Fibroblast of the aortic adventitia (primary cell): ENCODE measurements around the gene CSF2. TPM values are rescaled to one million over a fixed set of nuclear protein-coding genes. Genes with fewer than 3 reads are reported as not detected.
"Not testable (repeated sequence)": the region's sequence is repeated elsewhere in the genome, so short reads cannot be mapped to it uniquely, and the experiment has no call there.

ENCODE experiments used
- DNase-seq: peaks from one replicate; pipeline ENCODE4 v3.0.0-alpha.2; 2010; ENCODE audit warnings: low read depth
- H3K4me3 ChIP-seq: 2 replicates; pipeline ENCODE4 v1.5.1; 2011; ENCODE audit warnings: low read depth, mild to moderate bottlenecking, control low read depth, low read length, moderate library complexity
- CTCF ChIP-seq: IDR thresholded peaks from 2 replicates; pipeline ENCODE4 v1.5.1; 2011; ENCODE audit warnings: mild to moderate bottlenecking, low read length, control low read depth, inconsistent platforms; ENCODE audit not compliant: insufficient read depth
- total RNA-seq: library from RNA; depleted of rRNA; stranded (reverse); fragments of >200 nt; gene quantifications from 2 replicates; pipeline ENCODE4 v1.2.3, GENCODE V29; 2012; ENCODE audit warnings: low replicate concordance

CSF2 gene
- total RNA-seq, 1 donor: not detected

GRCh38 chr5:132103332-132103951, 29.9 kb downstream of the CSF2 start:
- peak; percentile 23 for TF ChIP-seq CTCF
- no peak overlapping the region for H3K4me3 ChIP-seq
- DNase-seq: peak; percentile 94

- H3K4me3 ChIP-seq: no peak overlapping the region
- no peak for TF ChIP-seq CTCF
- DNase-seq: no peak
Observed at GRCh38 chr5:132103969-132104391, 30.4 kb downstream of the CSF2 start.

- TF ChIP-seq CTCF: no peak
- DNase-seq: peak; percentile 68
- H3K4me3 ChIP-seq: no peak overlapping the region
Observed at GRCh38 chr5:132104556-132104955, 31.0 kb downstream of the CSF2 start.

- H3K4me3 ChIP-seq: no peak overlapping the region
- TF ChIP-seq CTCF: no peak
- DNase-seq: no peak
Observed at GRCh38 chr5:132105688-132106087, 32.1 kb downstream of the CSF2 start.

GRCh38 chr5:132108495-132108894, 34.9 kb downstream of the CSF2 start:
- not testable (repeated sequence) for H3K4me3 ChIP-seq, DNase-seq

GRCh38 chr5:132108957-132109356, 35.4 kb downstream of the CSF2 start:
- H3K4me3 ChIP-seq, DNase-seq: not testable (repeated sequence)

GRCh38 chr5:132109494-132110053, 36.0 kb downstream of the CSF2 start:
- TF ChIP-seq CTCF: no peak
- no peak for DNase-seq
- no peak overlapping the region for H3K4me3 ChIP-seq

- no peak for DNase-seq
- no peak overlapping the region for H3K4me3 ChIP-seq
- TF ChIP-seq CTCF: no peak
Observed at GRCh38 chr5:132110195-132110594, 36.6 kb downstream of the CSF2 start.
